ENCODE results near the gene DAPP1. TPM values are rescaled to one million over a fixed set of nuclear protein-coding genes. Genes with fewer than 3 reads are reported as not detected.

DAPP1 gene
- not detected in 5 replicates for total RNA-seq (2022; extraction: Qiagen RNA extraction)

GRCh38 chr4:99816545-99817308 is at the start of gene DAPP1:
Gene DAPP1 (plus strand): TSS chr4:99816827. CDS start chr4:99816914, 87 bp downstream.

GRCh38 chr4:99894161-99894997 is 77.8 kb downstream of the DAPP1 start, which contains the start of gene LAMTOR3:
Gene LAMTOR3 (minus strand): TSS chr4:99894427. CDS start chr4:99893963, 464 bp downstream.

Other genes with a start within 250 kb of the DAPP1 start
- gene MTTP, start 242.0 kb upstream of the DAPP1 start, total RNA-seq (2022; extraction: Qiagen RNA extraction): not detected in 5 replicates
- not detected in 5 replicates for gene C4orf54, start 159.0 kb upstream of the DAPP1 start, total RNA-seq (2022; extraction: Qiagen RNA extraction)
- gene LAMTOR3, start 77.6 kb downstream of the DAPP1 start, total RNA-seq (2022; extraction: Qiagen RNA extraction): 25.6 to 32.1 TPM (median 27.9 TPM) in 5 replicates
- gene DNAJB14, start 129.8 kb downstream of the DAPP1 start, total RNA-seq (2022; extraction: Qiagen RNA extraction): 13.6 to 20.1 TPM (median 18.3 TPM) in 5 replicates
- gene H2AZ1, start 133.4 kb downstream of the DAPP1 start, total RNA-seq (2022; extraction: Qiagen RNA extraction): 640 to 696 TPM (median 662 TPM) in 5 replicates